ENCODE measurements around the gene DENND2A. TPM values are rescaled to one million over a fixed set of nuclear protein-coding genes. Genes with fewer than 3 reads are reported as not detected.

The DENND2A gene
- total RNA-seq, 3 donors from 2014 or later: 6.9 to 13.1 (median 7.6) TPM

DNA sequence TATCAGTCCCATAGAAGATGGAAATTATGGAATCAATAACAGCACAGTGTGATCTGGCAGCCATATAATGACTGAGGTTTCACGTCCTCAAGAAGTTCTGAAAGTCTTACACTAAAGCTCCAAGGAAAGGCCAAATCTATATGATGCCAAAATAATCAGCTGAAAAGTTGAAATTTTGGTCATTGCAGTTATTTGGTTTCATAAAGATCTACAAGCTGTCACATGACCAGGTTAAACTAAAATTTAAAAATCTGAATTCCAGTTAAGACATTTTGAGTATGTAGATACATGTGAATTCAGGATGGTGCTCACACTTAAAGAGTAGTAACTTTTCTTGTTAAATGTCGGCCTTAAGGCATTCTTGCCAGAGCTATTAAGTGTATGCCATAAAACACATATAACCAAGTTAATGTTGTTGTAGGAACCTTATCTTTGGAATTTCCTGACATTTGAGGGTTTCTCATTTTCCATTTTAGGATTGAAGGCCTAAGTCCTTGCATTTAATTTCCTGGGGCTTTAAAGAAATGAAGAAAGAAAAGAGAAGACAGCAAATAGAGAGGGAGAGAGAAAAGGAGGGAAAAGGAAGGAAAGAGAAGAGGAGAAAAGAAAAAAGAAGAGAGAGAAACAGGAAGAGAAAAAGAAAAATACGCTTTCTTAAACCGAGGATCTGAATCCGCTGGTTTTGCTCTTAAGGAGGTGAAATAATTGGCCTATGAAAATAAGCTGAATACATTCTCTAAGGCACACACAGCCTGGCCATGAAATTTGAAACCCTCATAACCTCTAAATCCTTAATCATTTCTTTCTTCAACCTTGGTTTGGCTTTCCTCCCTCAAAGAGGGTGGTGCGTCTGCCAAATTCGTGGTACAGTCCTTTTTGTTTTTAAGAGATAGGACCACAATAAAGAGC lies 43.8 kb downstream of the DENND2A start:
- no peak for DNase-seq (ENCODE audit: low spot score in 2 of 2)
- H3K36me3 ChIP-seq: no peaks in the 10 kb centered on the region
- intact Hi-C loops (cut with DNase I; ENCODE audit: low total_unique reads): no loop called here
- H3K4me1 ChIP-seq: no peaks in the 10 kb centered on the region
- no peaks in the 10 kb centered on the region for H3K27me3 ChIP-seq
- TF ChIP-seq POLR2AphosphoS5 (IDR thresholded peaks at IDR 0.05) (no peak), POLR2A (IDR thresholded peaks at IDR 0.05) (no peak)
- TF ChIP-seq, protein P1, sequence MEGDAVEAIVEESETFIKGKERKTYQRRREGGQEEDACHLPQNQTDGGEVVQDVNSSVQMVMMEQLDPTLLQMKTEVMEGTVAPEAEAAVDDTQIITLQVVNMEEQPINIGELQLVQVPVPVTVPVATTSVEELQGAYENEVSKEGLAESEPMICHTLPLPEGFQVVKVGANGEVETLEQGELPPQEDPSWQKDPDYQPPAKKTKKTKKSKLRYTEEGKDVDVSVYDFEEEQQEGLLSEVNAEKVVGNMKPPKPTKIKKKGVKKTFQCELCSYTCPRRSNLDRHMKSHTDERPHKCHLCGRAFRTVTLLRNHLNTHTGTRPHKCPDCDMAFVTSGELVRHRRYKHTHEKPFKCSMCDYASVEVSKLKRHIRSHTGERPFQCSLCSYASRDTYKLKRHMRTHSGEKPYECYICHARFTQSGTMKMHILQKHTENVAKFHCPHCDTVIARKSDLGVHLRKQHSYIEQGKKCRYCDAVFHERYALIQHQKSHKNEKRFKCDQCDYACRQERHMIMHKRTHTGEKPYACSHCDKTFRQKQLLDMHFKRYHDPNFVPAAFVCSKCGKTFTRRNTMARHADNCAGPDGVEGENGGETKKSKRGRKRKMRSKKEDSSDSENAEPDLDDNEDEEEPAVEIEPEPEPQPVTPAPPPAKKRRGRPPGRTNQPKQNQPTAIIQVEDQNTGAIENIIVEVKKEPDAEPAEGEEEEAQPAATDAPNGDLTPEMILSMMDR (IDR thresholded peaks at IDR 0.05): no peak
- H3K4me3 ChIP-seq: no peak overlapping the region
- no peaks in the 10 kb centered on the region for H3K9me3 ChIP-seq
- peak overlapping the region in 1 of 2 donors; percentile 20 for H3K27ac ChIP-seq

DNA sequence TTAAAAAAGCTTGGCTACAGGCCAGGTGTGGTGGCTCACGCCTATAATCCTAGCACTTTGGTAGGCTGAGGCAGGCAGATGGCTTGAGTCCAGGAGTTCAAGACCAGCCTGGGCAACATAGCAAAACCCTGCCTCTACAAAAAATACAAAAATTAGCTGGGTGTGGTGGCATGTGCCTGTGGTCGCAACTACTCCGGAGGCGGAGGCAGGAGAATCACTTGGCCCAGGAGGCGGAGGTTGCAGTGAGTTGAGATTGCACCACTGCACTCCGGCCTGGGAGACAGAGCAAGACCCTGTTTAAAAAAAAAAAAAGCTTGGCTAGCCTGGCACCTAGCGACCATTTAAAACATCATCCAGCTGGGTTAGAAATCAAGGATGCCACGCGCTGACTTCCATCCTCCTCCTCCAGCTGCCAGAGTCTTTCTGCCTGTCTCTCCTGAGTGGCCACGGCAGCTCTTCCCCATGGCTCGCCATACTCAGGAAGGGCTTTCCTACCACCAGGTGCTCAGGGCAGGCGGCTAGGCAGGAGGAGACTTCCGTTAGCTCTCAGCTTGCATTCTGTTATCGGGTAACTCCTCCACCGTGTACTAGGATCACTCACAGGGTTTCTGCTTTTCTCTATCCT lies 45.0 kb downstream of the DENND2A start:
- Histone ChIP-seq H3K27ac (no peak overlapping the region), H3K9me3 (no peaks in the 10 kb centered on the region), H3K36me3 (no peaks in the 10 kb centered on the region), H3K4me1 (no peaks in the 10 kb centered on the region), H3K27me3 (no peaks in the 10 kb centered on the region), H3K4me3 (no peak overlapping the region)
- TF ChIP-seq, protein P1 (IDR thresholded peaks at IDR 0.05): no peak
- no peak for TF ChIP-seq POLR2A (IDR thresholded peaks at IDR 0.05)
- no peak for DNase-seq (ENCODE audit: low spot score in 2 of 2)
- intact Hi-C loops (cut with DNase I; ENCODE audit: low total_unique reads): no loop called here

DNA sequence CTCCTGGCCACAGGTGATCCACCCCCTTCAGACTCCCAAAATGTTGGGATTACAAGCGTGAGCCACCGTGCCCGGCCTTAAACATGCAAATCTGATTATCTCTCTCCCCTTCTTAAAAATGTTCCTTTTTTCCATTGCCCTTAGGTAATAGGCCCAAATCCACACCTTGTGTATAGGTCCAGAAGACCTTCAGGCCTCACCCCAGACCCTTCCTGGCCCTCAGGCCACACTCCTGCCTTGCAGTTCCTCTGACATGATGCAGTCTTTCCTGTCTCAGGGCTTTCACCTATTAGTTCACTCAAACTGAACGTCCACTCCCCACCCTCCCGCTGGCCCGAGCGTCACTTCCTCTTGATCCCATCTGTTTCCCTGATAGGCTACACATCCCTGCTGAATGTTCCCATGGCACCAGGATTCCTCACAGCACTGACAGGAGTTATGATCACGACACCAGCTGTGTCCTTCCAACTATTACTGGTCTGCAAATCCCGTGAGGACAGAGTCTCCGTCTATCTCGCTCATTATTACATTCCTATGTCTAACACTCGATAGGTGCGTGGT lies 46.4 kb downstream of the DENND2A start:
- Histone ChIP-seq H3K36me3 (no peaks in the 10 kb centered on the region), H3K4me3 (no peak overlapping the region), H3K27me3 (no peaks in the 10 kb centered on the region), H3K27ac (no peak overlapping the region), H3K4me1 (no peaks in the 10 kb centered on the region), H3K9me3 (no peaks in the 10 kb centered on the region)
- intact Hi-C loops (cut with DNase I; ENCODE audit: low total_unique reads): no loop called here
- TF ChIP-seq POLR2A (IDR thresholded peaks at IDR 0.05): no peak
- TF ChIP-seq, protein P1 (IDR thresholded peaks at IDR 0.05): no peak
- no peak for TF ChIP-seq POLR2AphosphoS5 (IDR thresholded peaks at IDR 0.05)
- no peak for DNase-seq (ENCODE audit: low spot score in 2 of 2)

DNA sequence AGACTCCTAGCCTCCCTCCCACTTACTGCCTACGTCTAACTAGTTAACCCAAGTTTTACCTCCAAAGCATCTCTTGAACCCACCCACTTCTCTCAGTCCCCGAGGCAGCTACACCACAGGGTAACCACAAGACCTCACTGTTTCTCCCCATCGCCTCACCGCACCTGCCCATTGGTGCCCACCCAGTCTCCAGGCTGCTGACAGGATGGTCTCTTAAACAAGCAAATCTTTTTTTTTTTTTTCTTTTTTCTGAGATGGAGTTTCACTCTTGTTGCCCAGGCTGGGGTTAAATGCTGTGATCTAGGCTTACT lies 47.0 kb downstream of the DENND2A start:
- no peaks in the 10 kb centered on the region for H3K27me3 ChIP-seq
- no peak overlapping the region for H3K4me3 ChIP-seq
- no peaks in the 10 kb centered on the region for H3K4me1 ChIP-seq
- H3K27ac ChIP-seq: no peak overlapping the region
- H3K9me3 ChIP-seq: no peaks in the 10 kb centered on the region
- no peak for DNase-seq (ENCODE audit: low spot score in 2 of 2)
- no peaks in the 10 kb centered on the region for H3K36me3 ChIP-seq
- intact Hi-C loops (cut with DNase I; ENCODE audit: low total_unique reads): no loop called here
- TF ChIP-seq POLR2A (IDR thresholded peaks at IDR 0.05): no peak
- TF ChIP-seq, protein P1 (IDR thresholded peaks at IDR 0.05): no peak
- no peak for TF ChIP-seq POLR2AphosphoS5 (IDR thresholded peaks at IDR 0.05)
